Kidney capillary endothelial cell (primary cell): ENCODE measurements around the gene STK31.
A peak's percentile ranks its signal among the peaks of the same experiment; 100 is the strongest.
"Not testable (repeated sequence)": the region's sequence is repeated elsewhere in the genome, so short reads cannot be mapped to it uniquely, and the experiment has no call there.

ENCODE experiments used
- DNase-seq: peaks from one replicate; pipeline ENCODE4 v3.0.0-alpha.2; 2018; ENCODE audit warnings: low spot score

The STK31 gene

DNA sequence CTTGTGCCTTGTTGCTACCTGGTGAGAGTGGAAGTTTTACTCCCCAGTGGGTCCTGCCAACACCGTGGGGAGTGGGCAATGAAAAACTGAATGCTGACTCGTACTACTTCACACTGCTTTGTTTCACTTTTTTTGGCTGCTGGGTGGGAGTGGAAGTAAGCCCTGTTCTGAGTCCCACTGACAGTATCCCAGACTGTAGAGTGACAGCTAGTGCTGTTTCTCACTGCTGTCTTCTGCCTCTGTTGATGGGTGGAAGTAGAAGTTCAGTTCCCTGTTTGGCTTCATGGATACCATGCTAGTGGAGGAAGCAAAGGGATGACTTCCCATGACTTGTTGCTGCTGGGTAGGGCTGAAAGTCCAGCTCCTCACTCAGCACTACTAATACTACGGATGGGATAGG lies 98.4 kb downstream of the STK31 start:
- DNase-seq = no peak

GRCh38 chr7:23810099-23810498 lies 100.1 kb downstream of the STK31 start:
- no peak for DNase-seq

- DNase-seq = peak; percentile 3
These were observed 101.5 kb downstream of the STK31 start for GRCh38 chr7:23811540-23811939.

DNA sequence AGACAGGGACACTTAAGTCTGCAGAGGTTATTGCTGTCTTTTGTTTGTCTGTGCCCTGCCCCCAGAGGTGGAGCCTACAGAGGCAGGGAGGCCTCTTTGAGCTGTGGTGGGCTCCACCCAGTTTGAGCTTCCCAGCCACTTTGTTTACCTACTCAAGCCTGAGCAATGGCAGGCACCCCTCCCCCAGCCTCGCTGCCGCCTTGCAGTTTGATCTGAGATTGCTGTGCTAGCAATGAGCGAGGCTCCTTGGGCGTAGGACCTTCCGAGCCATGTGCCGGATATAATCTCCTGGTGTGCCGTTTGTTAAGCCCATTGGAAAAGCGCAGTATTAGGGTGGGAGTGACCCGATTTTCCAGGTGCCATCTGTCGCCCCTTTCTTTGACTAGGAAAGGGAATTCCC lies 118.1 kb downstream of the STK31 start:
- DNase-seq = not testable (repeated sequence)

DNA sequence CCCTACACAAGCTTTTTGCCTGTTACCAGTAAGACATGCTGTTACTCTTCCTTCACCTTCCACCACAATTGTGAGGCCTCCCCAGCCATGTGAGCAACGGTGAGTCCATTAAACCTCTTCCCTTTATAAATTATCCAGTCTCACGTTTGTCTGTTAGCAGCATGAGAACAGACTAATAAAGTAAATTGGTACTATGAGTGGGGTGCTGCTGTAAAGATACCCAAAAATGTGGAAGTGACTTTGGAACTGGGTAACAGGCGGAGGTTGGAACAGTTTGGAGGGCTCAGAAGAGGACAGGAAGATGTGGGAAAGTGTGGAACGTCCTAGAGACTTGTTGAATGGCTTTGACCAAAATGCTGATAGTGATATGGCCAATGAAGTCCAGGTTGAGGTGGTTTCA lies 122.7 kb downstream of the STK31 start:
- DNase-seq = not testable (repeated sequence)

DNA sequence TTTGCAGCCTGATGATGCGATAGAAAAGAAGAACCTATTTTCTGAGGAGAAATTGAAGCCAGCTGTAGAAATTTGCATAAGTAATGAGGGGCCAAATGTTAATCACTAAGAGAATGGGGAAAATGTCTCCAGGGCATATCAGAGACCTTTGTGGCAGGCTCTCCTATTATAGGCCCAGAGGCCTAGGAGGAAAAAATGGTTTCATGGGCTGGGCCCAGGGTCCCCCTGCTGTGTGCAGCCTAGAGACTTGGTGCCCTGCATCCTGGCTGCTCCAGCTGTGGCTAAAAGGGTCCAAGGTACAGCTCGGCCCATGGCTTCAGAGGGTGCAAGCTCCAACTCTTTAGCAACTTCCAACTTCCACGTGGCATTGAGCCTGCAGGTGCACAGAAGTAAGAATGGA lies 123.4 kb downstream of the STK31 start:
- DNase-seq = no peak

DNA sequence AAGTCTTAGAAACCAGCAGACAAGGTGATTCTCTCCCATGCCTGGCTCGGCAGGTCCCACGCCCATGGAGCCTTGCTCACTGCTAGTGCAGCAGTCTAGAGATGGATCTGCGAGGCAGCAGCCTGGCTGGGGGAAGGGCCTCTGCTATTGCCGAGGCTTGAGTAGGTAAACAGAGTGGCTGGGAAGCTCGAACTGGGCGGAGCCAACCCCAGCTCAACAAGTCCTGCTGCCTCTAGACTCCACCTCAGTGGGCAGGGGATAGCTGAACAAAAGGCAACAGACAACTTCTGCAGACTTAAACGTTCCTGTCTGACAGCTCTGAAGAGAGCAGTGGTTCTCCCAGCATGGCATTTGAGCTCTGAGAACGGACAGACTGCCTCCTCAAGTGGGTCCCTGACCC lies 134.8 kb downstream of the STK31 start:
- not testable (repeated sequence) for DNase-seq

DNA sequence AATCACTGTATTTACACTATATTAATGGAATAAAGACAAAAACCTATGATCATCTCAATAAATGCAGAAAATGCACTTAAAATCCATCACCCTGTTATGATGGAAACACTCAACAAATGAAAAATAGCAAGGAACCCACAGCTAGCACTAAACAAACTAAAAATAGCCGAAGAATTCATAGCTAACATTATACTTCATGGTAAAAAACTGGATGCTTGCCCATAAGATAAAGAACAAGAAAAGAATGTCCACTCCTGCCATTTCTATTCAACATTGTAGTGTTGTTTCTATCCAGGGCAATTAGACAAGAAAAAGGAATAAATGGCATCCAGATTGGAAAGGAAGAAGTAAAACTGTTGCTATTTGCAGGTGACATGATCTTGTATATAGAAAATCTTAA lies 142.1 kb downstream of the STK31 start:
- DNase-seq = no peak

GRCh38 chr7:23852988-23853387 lies 143.0 kb downstream of the STK31 start:
- no peak for DNase-seq

DNA sequence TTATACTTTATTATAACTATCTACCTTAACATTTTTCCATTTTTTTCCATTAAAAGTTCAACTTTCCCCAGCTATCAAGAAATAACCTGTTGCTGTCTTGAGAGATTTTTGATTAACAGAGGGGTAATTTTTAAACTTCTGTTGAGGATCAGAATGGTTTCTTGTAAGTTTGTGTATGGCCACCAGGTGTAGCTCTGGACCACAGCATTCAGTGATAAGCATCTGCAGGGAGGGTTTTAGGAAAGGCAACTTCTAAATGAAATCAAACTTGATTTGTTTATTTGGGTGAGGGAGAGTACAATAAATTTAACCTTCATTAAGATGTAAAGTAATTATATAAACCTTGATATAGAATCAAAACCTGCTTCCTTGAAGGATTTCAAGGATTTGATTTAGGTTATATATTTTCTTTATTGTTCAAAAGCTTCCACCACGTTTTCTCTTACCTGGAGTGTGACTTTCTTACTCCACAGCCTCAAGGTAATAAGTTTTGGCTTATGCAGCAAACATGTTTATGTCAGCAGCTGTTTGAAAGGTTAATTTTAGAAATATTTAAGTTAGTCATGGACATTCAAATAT lies 153.3 kb downstream of the STK31 start:
- peak; percentile 4 for DNase-seq

GRCh38 chr7:23864973-23865372 lies 155.0 kb downstream of the STK31 start:
- no peak for DNase-seq

DNA sequence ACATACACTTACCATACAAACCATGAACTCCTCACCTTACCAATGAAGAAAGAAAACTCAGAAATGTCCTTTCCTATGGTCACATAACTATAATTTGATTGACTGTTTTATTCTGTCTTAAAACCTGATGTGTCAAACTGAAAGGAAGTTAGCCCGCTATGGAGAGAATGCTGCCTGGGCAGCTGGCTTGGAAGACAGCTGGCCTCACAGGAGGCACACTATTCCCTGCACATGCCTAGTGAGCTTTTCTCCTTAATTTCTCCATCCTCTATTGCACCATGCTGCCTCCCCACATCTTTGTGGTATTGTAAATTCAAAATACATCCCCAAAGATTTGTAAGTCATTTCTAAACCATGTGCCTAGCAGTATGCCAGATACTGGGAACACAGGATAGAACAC lies 163.3 kb downstream of the STK31 start:
- no peak for DNase-seq

DNA sequence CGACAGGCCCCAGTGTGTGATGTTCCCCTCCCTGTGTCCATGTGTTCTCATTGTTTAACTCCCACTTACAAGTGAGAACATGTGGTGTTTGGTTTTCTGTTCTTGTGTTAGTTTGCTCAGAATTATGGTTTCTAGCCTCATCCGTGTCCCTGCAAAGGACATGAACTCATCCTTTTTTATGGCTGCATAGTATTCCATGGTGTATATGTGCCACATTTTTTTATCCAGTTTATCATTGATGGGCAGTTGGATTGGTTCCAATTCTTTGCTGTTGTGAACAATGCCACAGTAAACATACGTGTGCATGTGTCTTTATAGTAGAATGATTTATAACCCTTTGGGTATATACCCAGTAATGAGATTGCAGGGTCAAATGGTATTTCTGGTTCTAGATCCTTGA lies 166.5 kb downstream of the STK31 start:
- not testable (repeated sequence) for DNase-seq
